D721Med (cell line): Measurements from ENCODE around the gene GRIA1.

Experiments
- DNase-seq: peaks from one replicate; pipeline ENCODE4 v3.0.0; 2011; ENCODE audit warnings: low spot score; ENCODE audit not compliant: insufficient read length
- FAIRE-seq: peaks from 2 replicates; lab custom pipeline; 2011; peaks lifted over from hg19 to GRCh38; lab: Jason Lieb, UNC
- CTCF ChIP-seq: IDR thresholded peaks from 2 replicates; pipeline ENCODE4 v1.5.1; 2012; ENCODE audit warnings: mild to moderate bottlenecking, control low read depth; ENCODE audit not compliant: insufficient read depth; ENCODE audit errors: missing control alignments

Gene GRIA1

GRCh38 chr5:153490118-153491037 is at the start of gene GRIA1:
TSS of gene GRIA1 (plus strand) at chr5:153490670.
- DNase-seq (no peak), FAIRE-seq (no peak)
- TF ChIP-seq CTCF = peak; percentile 8

- TF ChIP-seq CTCF = no peak
- FAIRE-seq = no peak
- DNase-seq = no peak
Observed at GRCh38 chr5:153445875-153446579, 44.4 kb upstream of the GRIA1 start.

GRCh38 chr5:153447534-153447933 is 42.9 kb upstream of the GRIA1 start:
- no peak for TF ChIP-seq CTCF
- no peak for FAIRE-seq
- DNase-seq = no peak

- no peak for FAIRE-seq
- DNase-seq = no peak
- no peak for TF ChIP-seq CTCF
Observed at GRCh38 chr5:153456354-153456753, 34.1 kb upstream of the GRIA1 start.

GRCh38 chr5:153456993-153457392 is 33.5 kb upstream of the GRIA1 start:
- no peak for TF ChIP-seq CTCF
- FAIRE-seq (no peak), DNase-seq (no peak)

GRCh38 chr5:153458268-153458667 is 32.2 kb upstream of the GRIA1 start:
- FAIRE-seq (no peak), DNase-seq (no peak)
- TF ChIP-seq CTCF = no peak
